ENCODE measurements around the gene TBC1D19.
A peak's percentile ranks its signal among the peaks of the same experiment; 100 is the strongest.
"Not testable (repeated sequence)": the region's sequence is repeated elsewhere in the genome, so short reads cannot be mapped to it uniquely, and the experiment has no call there.

Gene TBC1D19

DNA sequence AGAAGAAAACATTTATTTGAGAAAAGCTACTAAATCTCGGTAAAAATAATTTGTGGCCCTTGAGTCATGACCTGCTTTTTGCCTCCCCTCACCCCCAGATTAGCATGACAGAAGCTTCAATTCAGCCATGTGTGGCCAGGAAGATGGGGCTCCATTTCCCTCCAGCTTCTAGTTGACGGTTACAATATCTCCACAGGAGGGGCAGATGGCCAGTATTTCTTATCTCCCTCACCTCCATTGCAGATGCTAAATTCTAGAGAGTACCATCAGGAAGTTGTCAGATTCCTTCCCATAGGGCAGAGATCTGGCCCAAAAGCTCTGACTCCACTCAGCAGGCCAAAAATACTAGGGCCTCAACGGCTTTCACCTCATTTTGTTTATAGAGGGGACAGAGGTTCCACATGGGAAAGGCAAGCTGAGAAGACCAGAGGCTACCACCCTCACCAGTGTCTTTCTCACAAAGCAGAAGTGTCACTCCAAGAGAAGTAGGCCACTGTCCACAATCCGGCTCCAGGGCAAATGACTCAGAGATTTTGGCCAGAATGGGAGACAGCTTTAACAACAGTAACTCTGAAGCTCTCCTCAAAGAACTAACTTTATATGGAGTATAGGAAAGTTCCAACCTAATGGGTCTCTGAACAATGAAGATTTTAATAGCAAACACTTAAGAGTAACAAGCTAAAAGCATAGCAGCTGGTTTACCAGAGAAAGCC, 108.3 kb downstream of the TBC1D19 start:
- no peak for DNase-seq

DNA sequence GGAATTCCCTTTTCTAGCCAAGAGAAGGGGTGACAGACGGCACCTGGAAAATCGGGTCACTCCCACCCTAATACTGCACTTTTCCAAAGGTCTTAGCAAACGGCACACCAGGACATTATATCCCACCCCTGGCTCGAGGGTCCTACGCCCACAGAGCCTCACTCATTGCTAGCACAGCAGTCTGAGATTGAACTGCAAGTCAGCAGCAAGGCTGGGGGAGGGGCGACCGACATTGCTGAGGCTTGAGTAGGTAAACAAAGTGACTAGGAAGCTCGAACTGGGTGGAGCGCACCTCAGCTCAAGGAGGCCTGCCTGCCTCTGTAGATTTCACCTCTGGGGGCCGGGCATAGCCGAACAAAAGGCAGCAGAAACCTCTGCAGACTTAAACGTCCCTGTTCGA, 110.2 kb downstream of the TBC1D19 start:
- not testable (repeated sequence) for DNase-seq

DNA sequence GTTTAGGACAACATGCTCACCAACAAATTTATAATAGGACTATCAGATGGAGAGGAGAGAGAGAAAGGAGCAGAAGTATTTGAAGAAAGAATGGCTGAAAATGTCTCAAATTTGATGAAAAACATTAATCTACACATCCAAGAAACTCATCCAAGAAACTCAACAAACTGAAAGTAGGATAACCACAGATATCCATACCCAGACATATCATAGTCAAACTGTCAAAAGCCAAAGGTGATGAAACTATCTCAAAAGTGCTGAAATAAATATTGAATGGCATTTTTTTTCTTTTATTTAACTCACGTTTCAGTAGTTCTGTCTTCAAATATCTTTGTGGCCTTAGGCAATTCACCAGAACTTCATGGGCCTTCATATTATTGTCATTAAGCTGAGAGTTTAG, 116.2 kb downstream of the TBC1D19 start:
- no peak for DNase-seq

DNA sequence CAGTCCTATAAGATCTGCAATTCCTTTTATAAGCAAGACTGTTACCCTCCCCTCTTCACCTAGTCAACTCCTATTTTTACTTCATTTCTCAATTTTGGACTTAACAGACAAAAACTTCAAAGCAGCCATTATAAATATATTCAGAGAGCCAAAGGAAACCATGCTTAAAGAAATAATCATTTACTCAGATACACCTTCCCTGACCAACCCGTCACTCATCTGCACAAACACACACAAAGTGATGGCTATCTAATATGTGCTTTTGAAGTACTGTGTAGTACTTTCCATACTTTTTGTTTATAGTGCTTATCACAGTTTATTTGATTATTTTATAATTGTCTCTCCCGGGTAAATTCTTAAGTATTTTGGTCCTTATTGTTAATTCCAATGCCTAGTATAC, 117.2 kb downstream of the TBC1D19 start:
- no peak for DNase-seq

DNA sequence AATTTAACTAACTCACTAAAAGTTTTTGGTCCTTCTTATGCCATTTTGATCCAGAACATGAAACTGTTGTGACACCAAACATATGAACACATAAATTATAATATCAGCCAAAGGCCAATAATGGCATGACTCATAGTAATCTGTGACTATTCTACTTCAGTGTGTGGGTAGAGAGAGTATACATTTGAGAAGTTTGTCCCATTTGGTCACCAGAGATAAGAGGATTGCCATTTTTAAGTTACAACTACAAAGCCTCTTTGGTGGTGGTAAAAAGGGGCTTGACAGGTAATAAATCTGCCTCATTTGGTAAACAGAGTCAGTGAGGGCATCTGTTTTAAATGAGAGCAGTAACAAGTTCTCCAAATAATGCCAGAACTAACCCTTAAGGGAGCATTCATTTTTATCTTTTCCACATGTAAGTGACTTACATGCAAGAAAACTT, 117.9 kb downstream of the TBC1D19 start:
- DNase-seq, result no peak

DNA sequence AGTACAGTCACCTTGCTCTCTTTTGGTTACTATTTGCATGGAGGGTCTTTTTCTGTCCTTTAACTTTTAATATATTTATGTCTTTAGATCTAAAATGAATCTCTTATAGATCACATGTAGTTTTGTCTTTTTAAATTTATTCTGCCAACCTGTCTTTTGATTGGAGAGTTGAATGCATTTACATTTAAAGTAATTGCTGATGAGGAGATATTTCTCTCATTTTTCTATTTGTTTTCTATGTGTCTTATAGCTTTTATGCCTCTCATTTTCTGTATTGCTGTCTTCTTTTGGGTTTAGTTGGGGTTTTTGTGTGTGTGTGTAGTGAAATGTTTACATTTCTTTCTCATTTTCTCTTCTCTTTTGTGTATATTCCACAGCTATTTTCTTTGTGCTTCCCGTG, 123.5 kb downstream of the TBC1D19 start:
- DNase-seq, result no peak

DNA sequence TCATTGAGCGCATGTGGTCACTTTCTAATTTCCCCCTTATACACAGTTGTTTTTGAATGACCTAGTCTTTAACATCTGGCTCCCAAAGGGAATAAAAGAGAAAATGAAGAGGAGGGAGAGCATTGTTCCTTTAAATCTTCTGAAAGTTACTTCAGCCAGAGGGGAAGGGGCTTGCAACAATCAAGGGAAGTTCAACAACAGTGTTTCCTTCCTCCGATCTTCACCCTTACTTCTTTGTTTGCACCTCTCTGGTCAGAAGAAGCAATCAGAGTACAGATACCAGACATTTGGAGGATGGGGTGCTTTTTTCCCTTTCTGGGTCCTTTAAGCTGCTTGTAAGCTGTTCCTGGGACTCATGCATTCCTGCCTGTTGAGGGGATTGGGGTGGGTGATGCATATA, 125.4 kb downstream of the TBC1D19 start:
- DNase-seq, result no peak

DNA sequence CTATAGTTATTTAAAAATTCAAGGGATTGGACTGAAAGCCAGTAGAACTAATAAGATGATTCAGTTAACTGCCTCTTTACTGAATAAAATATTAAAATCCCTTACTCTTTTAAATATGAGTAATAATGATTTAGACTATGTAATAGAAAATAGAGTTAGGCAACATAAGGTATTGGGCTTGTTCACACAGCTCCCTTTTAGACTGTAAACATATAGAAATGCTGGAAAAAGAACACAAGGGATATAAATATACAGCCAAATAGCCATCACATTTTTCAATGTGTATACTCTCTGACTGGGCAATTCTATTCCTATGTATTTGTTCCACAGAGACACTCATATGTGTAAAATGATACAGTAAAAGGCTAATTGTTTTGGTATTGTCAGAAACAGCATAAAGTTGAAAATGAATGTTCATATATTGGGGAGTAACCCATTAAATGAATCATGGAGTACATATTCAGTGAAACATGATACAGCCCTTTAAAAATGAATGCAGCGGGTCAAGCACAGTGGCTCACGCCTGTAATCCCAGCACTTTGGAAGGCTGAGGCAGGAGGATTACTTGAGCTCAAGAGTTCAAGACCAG, 129.8 kb downstream of the TBC1D19 start:
- DNase-seq, result no peak

DNA sequence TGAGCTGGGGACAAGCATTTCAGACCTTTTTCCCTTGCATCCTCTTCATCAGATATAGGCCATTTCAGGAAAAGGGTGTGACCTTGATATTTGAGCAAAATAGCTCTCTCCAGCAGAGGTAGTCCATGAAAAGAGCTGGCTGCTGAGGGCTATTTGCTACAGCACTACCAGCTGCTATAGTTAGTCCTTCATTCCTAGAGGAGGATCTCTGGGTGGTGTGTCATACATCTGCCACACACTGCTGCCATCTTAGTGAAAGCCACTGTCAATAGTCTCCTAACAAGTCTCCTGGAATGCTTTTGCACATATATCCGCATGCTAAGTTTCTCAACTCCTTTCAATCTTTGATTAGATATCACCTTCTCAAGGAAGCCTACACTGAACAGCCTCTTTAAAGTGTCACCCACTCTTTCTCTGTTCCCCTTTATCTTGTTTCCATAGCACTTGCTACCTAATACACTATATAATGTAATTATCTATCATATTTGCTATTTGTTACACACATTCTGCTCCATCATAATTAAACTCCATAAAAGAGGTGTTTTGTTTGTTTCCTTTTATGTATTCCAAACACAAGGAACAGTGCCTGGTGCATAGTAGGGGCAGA, 131.9 kb downstream of the TBC1D19 start:
- no peak for DNase-seq

DNA sequence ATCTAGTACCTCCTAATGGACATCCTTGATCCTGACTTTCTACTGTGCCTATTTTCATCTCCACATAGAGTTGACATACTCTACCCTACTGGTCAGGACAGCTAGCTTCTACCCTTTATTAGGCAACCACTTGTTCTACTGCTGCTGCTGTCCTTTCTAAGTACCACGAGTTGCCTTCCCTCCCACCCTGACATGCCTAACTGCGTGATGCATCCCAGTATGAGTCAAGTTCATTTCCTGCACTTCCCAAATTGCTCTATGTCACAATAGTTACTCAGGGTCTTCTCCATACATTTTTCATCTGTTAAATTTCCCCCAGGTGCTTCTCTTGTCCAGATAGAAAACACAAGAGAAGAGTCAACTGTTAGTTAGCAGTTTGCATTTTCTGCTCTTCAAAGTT, 133.4 kb downstream of the TBC1D19 start:
- no peak for DNase-seq

DNA sequence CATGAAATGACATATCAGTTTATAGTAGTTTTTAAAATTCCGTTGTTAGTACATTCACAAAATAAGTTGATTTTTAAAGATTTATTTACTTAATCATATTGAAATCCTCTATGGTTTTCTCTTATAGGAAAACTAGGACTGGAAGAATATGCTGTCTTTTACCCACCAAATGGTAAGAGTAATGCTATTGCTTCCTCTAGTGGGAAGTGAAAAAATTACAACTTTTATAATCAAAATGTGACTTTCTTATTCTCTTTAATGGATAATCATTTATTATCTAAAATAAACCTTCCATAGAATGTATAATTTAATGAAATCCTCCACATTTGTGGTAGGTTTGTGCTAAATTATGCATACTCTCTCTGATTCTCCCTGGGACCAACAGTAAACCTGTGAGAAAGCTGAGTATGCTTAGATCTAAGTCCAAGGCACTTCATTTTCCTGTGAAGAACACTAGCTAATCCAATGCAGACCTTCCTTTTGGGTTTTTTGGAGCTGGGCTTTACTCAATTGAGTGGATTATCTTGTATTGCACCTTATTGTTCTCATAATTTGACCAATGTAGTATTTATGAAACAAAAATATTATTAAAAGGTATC, 136.2 kb downstream of the TBC1D19 start:
- peak in 1 of 2 experiments; percentile 16 for DNase-seq

DNA sequence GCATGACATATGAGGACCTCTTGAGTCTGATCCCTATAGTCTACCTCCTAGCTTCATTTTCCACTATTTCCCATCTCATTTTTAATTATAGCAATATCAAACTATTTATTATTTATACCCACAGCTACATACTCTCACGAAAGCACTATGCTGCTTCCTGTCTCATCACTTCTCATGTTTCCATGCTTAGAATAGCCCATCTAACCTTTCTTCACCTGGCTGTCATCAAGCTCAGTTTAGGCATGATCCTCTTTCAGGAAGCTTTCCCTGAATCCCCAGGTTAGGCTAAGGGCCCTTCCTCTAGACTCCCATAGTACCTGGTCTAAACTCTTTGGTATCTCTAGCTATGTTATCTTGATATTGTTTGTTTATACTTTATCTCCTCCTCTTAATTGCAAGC, 137.8 kb downstream of the TBC1D19 start:
- no peak for DNase-seq

DNA sequence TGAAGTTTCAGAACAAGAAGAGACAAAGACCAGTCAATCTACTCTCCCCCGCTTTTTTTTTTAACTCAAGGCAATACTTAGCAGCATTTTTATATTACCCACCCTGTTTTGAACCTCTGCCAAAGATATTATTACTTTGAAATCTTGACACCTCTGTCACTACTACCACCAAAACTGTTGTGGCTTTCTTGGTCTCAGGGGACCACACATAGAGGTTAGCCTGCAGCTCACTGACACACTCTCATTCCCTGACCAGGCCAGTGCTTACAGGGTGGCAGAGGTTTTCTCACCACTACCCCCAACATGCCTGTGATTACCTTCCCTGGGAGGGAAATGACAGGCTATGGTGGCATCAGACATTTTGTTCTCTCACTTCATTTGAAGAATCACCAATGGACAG, 139.3 kb downstream of the TBC1D19 start:
- no peak for DNase-seq

DNA sequence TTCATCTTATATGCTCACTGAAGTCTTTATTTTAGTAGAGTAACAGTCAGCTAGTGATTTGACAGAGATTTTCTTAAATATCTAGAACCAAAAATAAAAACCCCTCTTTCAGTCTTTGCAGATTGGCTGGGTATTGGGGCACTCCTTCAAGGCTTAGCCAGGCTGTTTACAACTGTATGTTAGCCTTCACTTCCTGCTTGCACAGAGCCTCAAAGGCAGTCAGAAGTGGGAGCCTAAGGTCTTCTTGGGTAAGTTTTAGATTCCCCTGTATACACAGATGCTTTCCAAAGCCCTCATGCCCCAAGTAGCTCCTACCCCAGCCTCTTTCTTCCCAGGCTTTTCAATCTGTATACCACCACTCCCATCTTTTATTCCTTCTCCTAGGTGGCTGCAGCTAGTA, 140.7 kb downstream of the TBC1D19 start:
- DNase-seq, result no peak

DNA sequence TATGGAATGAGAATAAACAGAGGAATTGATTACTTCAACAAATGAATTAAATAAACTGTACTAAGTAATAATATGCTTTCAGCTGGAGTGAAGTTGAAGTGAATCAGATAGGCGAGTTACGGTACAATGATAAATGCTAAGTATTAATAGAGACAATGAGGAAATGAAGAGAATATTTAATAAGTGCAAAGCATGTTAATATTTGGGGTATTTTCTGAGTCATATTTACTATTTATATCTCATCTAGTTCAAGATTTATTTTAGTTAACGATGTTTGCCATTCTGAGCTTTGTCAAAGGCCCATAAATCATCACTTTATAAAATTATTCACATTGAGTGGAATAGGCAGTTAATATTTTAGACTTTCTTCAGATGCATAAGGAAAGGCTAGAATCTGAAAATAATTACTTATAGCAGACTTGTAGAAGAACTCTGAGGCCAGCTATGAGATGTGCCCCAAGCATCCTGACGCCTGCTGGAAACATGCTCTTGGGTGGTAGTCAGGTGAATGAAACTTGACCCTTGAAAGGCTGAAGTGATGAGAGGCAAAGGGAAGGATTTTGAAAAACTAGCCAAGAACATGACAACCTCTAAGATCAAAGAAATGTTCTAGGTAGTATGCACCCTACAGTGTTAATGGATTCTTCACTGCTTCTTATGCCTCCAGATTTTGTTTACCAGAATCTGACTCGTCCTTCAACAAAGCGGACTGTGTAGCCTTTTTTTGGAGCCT, 142.9 kb downstream of the TBC1D19 start:
- DNase-seq, result no peak

DNA sequence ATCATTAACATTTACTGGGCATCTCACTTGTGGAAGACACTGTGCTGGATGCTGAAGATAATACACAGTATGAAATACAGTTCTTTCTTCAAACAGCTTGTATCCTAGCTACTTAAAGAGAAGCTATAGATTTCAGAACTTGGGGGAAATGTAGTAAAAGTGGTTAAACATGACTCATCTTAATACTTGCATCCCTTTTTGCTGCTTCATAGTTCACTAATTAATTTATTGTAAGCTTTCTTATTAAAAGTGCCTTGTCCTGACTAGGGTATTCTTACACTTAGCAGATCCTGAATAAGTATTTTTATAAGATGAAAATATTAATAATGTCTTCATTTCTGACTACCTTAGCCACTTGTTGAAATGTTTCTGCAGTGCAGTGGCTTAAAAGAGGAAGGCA, 144.0 kb downstream of the TBC1D19 start:
- no peak for DNase-seq

DNA sequence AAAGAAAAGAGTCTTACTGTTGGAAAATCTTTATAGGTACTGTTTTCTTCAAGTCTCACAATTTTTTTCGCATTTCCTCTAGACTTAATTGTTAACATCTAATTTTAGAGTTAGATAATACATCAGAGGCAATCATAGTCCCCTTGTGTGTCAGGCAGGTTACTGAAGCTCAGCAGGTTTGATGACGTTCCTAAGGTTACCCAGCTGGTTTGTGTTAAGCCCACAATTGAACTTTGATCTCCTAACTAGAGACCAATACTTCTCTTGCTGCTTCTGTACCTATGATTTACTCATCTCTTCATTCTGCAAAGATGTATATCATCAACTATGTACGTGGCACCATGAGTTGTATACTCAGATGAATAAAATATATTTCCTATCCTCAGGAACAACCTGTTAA, 145.1 kb downstream of the TBC1D19 start:
- no peak for DNase-seq

DNA sequence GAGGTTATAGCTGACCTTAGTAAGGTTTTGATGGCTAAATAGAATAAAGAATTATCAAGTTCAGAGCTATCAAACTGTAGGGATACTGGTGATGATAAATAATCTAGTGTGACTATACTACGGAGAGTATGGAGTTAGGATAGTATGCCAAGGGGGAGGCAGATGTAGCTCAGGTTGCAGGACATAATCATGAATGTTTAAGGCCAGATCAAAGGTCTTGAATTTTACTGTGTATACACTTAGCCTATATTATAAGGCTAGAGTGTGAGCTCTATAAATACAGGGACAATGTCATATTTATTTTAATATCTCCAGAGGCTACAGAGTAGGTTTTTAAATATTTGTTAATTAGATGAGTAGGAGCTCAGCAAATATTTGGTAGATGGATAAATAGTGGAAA, 145.7 kb downstream of the TBC1D19 start:
- DNase-seq, result no peak

DNA sequence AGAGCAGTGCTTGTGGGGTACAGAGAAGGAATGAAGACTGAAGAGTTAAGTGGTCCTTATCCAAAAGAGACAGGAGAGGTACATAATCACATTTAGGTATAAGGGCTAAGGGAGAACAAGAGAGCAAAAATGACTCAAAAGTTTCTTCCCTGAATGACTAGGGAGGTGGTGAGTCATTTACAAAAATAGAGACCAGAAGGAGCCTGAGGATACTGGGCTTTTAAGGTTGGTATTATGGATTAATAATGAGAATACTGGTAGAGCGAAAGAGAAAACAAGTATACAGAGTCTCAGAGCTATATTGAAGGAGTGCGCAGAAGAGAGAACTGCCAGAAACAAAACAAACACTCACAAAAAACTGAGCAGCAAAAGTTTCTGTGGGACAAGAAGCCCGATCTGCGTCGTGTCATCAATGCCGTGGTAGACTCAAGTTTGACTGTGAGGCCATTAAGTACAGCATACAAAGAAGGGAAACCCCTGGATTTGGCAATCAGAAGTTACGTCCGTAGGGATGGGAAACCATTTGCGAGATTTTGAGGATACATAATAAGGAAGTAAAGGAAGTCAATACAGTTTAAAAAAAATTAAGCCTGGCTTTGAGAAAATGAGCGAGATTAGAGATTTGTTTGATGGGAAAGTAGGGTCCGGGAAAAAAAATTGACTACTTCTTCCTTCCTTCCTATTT, 147.6 kb downstream of the TBC1D19 start:
- DNase-seq, result no peak

DNA sequence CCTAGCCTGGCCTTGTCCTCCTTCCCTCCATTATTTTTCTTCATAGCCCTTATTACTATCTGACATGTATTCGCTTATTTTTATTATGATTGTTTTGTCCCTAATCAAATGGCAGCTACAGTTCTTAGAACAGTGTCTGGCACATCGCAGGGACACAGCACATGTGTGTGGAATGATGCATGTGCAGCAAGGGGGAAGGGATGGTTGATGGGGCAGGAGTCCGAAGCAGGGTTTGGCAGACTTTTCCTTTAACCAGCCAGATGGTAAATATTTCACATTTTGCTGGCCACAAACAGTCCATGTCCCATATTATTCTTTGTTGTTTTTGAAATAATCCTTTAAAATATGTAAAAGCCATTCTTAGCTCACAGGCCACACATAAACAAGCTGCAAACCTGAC, 148.5 kb downstream of the TBC1D19 start:
- no peak for DNase-seq

DNA sequence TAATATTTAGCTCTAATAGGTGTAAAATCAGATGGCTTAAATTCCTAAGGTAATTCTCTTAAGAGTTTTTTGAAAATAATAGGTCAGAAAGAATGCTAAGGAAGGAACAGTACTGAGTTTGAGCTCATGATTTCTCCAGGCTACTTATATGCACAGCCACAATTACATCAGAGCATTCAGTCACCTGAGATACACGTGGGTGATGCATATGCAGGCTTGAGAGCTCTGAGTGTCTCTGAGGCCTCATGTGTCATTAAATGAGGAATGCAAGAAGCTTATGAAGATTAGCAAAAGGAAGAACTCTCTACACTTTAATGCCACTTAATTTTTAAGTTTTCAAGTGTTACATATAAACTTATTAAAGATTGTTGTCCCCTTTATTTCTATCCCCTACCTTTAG, 152.7 kb downstream of the TBC1D19 start:
- DNase-seq, result peak; percentile 16 to 22

DNA sequence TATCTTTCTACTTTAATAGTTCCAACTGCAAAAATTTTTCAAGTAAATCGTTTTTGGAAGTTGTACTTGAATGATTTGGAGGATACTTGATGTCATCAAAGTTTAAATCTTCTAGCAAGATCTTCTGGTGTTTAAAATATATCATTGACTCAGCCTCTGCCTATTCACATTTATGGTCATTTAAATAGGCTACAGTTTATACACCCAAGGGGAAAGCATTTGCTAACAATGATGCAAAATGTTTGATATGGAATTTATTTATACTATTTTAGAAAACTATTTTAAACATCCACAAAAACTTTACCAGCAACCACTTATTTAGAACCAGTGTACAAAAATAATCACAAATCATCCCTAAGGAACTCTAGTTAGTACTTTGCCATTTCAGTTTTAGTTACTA, 153.5 kb downstream of the TBC1D19 start:
- DNase-seq, result no peak

DNA sequence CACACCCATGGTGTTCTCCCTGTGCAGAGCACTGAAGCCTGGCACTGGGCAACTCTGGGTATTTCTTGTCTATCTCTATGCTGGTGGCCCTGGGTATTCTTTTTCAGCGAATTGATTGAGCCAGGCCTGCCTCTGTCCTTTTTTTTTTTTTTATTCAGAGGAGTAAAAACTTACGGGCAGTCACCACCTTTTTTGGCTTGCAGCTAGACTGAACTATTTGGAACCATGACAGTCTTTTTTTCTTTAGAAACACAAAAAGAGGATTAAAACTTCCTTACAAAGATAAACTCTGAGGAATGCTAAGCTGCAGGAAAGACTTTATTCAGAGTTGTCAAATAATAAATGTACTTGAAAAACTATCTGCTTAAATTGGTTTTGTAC, 157.6 kb downstream of the TBC1D19 start:
- DNase-seq, result no peak

Data from NCI-H524 (cell line).